Spleen (tissue), 7 donors: ENCODE measurements around the gene KLF7.

Experiments
- POLR2A ChIP-seq, 3 donors: fragments of 450-650 bp; IDR thresholded peaks; one replicate each; pipeline ENCODE4 v1.5.1; 2017; ENCODE audit warnings: antibody characterized with exemption in 3 of 3, mild to moderate bottlenecking in 1 of 3
- POLR2AphosphoS5 ChIP-seq, 3 donors: sonication (generic); formaldehyde crosslinking; IDR thresholded peaks; one replicate each; pipeline ENCODE4 v1.5.1; 2017; ENCODE audit warnings: antibody characterized with exemption in 3 of 3
- TF ChIP-seq, protein P1 (sequence below), 11 experiments: fragments of 200-600 bp in 7 of 11; fragments of 450-650 bp in 4 of 11; sonication (generic) in 4 of 11; IDR thresholded peaks in 8 of 11; conservative IDR thresholded peaks in 3 of 11; 1 replicate in 7 of 11; 2 replicates in 4 of 11; pipeline versions ENCODE4 v1.4.0 to v1.8.0; 2016 to 2021; ENCODE audit warnings: antibody characterized with exemption in 11 of 11, inconsistent platforms in 4 of 11, mild to moderate bottlenecking in 1 of 11
- donor health status: DM: no; HTN: no; CAD: no; lungs with moderate emphysema.
- donor health status: DM: no; HTN: no; CAD: no.
- donor health status: DM: no; HTN: no; CAD: no.

- no peak for TF ChIP-seq POLR2A (IDR thresholded peaks at IDR 0.05)
- TF ChIP-seq, protein P1, sequence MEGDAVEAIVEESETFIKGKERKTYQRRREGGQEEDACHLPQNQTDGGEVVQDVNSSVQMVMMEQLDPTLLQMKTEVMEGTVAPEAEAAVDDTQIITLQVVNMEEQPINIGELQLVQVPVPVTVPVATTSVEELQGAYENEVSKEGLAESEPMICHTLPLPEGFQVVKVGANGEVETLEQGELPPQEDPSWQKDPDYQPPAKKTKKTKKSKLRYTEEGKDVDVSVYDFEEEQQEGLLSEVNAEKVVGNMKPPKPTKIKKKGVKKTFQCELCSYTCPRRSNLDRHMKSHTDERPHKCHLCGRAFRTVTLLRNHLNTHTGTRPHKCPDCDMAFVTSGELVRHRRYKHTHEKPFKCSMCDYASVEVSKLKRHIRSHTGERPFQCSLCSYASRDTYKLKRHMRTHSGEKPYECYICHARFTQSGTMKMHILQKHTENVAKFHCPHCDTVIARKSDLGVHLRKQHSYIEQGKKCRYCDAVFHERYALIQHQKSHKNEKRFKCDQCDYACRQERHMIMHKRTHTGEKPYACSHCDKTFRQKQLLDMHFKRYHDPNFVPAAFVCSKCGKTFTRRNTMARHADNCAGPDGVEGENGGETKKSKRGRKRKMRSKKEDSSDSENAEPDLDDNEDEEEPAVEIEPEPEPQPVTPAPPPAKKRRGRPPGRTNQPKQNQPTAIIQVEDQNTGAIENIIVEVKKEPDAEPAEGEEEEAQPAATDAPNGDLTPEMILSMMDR (IDR thresholded peaks at IDR 0.05 in 8 of 11, conservative IDR thresholded peaks at IDR 0.05 in 3 of 11) = no peak
- no peak for TF ChIP-seq POLR2AphosphoS5 (IDR thresholded peaks at IDR 0.05)
These were observed 43.0 kb downstream of the KLF7 start for GRCh38 chr2:207122651-207123334.
